Body of pancreas (tissue), 4 donors: Measurements from ENCODE around the gene HTR3B. TPM values are rescaled to one million over a fixed set of nuclear protein-coding genes. Genes with fewer than 3 reads are reported as not detected.

Experiments used
- ATAC-seq: fragments of 150-250 bp; one replicate; pipeline ENCODE4 v1.9.1; 2016
- DNase-seq, 4 donors: peaks; one replicate each; pipeline ENCODE4 v3.0.0-alpha.2; 2019
- H3K27ac ChIP-seq, 4 donors: fragments of 200-600 bp; sonication (generic); 1 replicate in 3 of 4; 2 replicates in 1 of 4; pipeline versions ENCODE4 v1.5.1 to v1.6.1; 2016 to 2019; ENCODE audit warnings: mild to moderate bottlenecking in 1 of 4, mixed read lengths in 1 of 4, moderate library complexity in 1 of 4
- H3K27me3 ChIP-seq, 2 donors: fragments of 200-600 bp; sonication (generic); one replicate each; pipeline ENCODE4 v1.6.0; 2016; ENCODE audit warnings: mild to moderate bottlenecking in 1 of 2
- H3K36me3 ChIP-seq, 2 donors: fragments of 200-600 bp; sonication (generic); replicated peaks in 1 of 2; 2 replicates each; pipeline ENCODE4 v1.5.1; 2016; ENCODE audit warnings: low read depth in 2 of 2; ENCODE audit not compliant: insufficient read depth in 1 of 2
- H3K4me1 ChIP-seq: fragments of 200-600 bp; sonication (generic); one replicate; pipeline ENCODE4 v1.6.0; 2016
- H3K4me3 ChIP-seq, 2 donors: fragments of 200-600 bp; sonication (generic); 1 replicate in 1 of 2; 2 replicates in 1 of 2; pipeline ENCODE4 v1.5.1; 2016 to 2019
- H3K9me3 ChIP-seq, 3 donors: fragments of 200-600 bp; sonication (generic); 1 replicate in 2 of 3; 2 replicates in 1 of 3; pipeline ENCODE4 v1.5.1; 2016
- CTCF ChIP-seq, 7 experiments: fragments of 450-650 bp in 4 of 7; fragments of 200-600 bp in 3 of 7; sonication (generic) in 3 of 7; IDR thresholded peaks; one replicate each; pipeline ENCODE4 v1.5.1; 2016 to 2019; ENCODE audit warnings: antibody characterized with exemption in 7 of 7
- POLR2A ChIP-seq, 3 donors: fragments of 450-650 bp; IDR thresholded peaks; one replicate each; pipeline ENCODE4 v1.6.1; 2016; ENCODE audit warnings: antibody characterized with exemption in 3 of 3, mild to moderate bottlenecking in 2 of 3
- WGBS, 2 donors: methylation state at CpG; one replicate each; pipeline ENCODE4 v1.1.5; 2017; 5-methylcytosine and 5-hydroxymethylcytosine counted together
- intact Hi-C: fragments of 100-400 bp; cut with DNase I; formaldehyde crosslinking; loops from one replicate; pipeline ENCODE4 v1.15.1; 2023
- total RNA-seq, 2 donors: library from RNA; depleted of rRNA; stranded (reverse); fragments of >200 nt; gene quantifications; one replicate each; pipeline ENCODE4 v1.1.0, GENCODE V29; 2016

HTR3B gene
- total RNA-seq, 2 donors from 2014 or later, result not detected

DNA sequence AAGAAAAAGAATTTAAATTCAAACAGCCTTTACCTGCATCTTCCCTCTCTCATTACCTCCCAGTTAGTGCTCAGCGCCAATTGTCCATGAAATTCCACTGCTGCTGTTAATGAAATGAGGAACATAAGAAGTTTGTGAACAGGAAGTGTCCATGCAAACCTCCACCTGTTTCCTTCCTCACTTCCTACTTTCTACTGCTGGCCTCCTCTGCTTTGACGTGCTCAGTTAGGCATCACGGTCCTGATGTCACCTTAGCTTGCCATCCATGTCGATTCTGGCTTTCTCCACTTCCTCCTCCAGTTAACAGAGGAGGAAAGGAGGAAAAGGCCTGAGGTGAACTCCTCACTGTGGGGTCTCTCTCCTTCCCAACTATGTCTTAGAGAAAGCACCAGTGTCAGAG is 43.4 kb downstream of the HTR3B start:
- intact Hi-C loops, result no loop called here

DNA sequence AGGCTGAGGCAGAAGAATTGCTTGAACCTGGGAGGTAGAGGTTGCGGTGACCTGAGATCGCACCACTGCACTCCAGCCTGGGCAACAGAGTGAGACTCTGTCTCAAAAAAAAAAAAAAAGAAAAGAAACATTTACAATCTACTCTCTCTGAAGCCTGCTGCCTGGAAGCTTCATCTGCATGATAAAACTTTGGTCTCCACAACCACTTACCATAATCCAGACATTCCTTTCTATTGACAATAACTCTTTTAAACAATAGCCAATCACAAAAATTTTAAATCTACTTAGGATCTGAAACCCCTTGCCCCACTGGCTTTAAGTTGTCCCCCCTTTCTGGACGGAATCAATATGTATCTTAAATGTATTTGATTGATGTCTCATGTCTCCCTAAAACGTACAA is 45.3 kb downstream of the HTR3B start:
- intact Hi-C loops, result no loop called here
- 62 to 67% methylated on average over 4 of the region's 4 CpGs for WGBS, 2 donors
- ATAC-seq (no peak), DNase-seq (no peak)
- H3K9me3 ChIP-seq, result no peaks in the 10 kb centered on the region
- H3K36me3 ChIP-seq, result no peaks in the 10 kb centered on the region
- TF ChIP-seq CTCF (IDR thresholded peaks at IDR 0.05) (no peak), POLR2A (IDR thresholded peaks at IDR 0.05) (no peak)
- H3K27me3 ChIP-seq, result no peaks in the 10 kb centered on the region
- H3K4me1 ChIP-seq, result no peaks in the 10 kb centered on the region
- no peak overlapping the region for H3K4me3 ChIP-seq
- no peak overlapping the region for H3K27ac ChIP-seq

More for the DNA sequence above, 43.4 kb downstream of the HTR3B start:
- Histone ChIP-seq H3K4me1 (no peaks in the 10 kb centered on the region), H3K27me3 (no peaks in the 10 kb centered on the region), H3K36me3 (no peaks in the 10 kb centered on the region), H3K9me3 (no peaks in the 10 kb centered on the region), H3K4me3 (no peak overlapping the region), H3K27ac (no peak overlapping the region)
- DNase-seq, result no peak
- no peak for ATAC-seq
- TF ChIP-seq CTCF (IDR thresholded peaks at IDR 0.05) (no peak), POLR2A (IDR thresholded peaks at IDR 0.05) (no peak)
- WGBS, 2 donors, result 53 to 75% methylated on average over 4 of the region's 4 CpGs

DNA sequence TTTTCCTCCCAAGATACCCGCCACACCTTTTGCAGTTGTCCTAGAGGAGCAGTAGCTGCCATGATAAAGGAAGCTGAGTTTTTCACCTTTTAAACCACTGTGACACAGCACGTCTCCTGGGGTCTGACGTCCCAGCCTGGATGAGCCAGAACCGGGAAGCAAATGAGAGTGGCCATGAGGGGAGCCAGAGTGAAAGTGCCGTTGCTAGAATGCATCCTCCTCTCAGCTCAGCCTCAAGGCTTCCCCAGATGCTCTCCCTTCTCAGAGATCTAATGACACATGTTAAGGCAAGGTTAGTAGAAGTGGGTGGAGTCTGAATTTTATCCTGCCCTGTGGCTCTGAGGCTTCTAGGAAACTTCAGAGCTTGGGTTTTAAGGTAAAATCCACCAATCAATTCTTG is 46.9 kb downstream of the HTR3B start:
- intact Hi-C loops, result no loop called here
- Histone ChIP-seq H3K4me1 (no peaks in the 10 kb centered on the region), H3K27ac (no peak overlapping the region), H3K36me3 (no peaks in the 10 kb centered on the region), H3K9me3 (no peaks in the 10 kb centered on the region), H3K4me3 (no peak overlapping the region), H3K27me3 (no peaks in the 10 kb centered on the region)
- ATAC-seq (no peak), DNase-seq (no peak)
- WGBS, 2 donors, result 39 to 52% methylated on average over 5 of the region's 5 CpGs
- no peak for TF ChIP-seq POLR2A (IDR thresholded peaks at IDR 0.05)
- TF ChIP-seq CTCF (IDR thresholded peaks at IDR 0.05), result no peak

DNA sequence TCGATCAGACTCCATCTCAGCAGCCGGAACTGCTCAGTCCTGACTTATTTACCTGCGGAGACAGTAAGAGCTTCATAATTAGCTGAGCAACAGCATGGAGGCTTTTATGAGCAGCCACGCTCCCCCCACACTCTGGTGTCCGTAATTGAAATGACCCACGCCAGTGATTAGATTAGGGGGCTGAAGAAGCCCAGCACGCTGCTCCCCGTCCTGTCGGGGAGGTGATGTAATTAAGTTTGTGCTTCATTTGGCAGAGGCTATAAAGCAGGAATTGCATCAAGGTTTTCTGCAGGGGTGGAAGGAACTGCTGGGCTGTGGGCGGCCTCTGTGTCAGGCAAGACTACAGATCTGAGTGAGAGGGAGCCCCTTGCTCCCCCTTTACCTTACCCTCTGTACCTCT is 47.5 kb downstream of the HTR3B start:
- whole genome bisulfite sequencing, 2 donors, result 54 to 60% methylated on average over 10 of the region's 10 CpGs
- TF ChIP-seq CTCF (IDR thresholded peaks at IDR 0.05), result no peak
- no peak for TF ChIP-seq POLR2A (IDR thresholded peaks at IDR 0.05)
- intact Hi-C loops, result no loop called here
- Histone ChIP-seq H3K4me1 (no peaks in the 10 kb centered on the region), H3K36me3 (no peaks in the 10 kb centered on the region), H3K4me3 (no peak overlapping the region), H3K27me3 (no peaks in the 10 kb centered on the region), H3K9me3 (no peaks in the 10 kb centered on the region), H3K27ac (no peak overlapping the region)
- ATAC-seq (no peak), DNase-seq (no peak)

DNA sequence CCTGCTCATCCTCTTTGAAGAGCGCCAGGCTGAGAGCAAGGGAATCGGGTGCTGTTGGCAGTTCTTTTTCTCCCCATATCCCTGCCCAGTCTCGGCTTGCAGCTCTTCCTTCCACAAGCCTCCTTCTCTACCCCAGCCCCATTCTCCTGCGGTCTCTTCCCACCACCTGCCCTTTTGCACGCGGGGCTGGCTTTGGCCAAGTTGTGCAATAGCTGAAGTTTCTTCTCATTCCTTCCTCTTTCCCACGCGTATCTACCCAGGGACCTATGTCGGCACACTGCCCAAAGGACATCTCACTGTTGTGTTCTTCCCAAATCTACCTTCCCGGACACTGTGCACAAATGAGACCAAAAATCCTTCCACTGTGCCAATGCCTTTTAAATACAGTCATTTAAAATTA is 48.0 kb downstream of the HTR3B start:
- intact Hi-C loops, result no loop called here
- no peaks in the 10 kb centered on the region for H3K27me3 ChIP-seq
- no peaks in the 10 kb centered on the region for H3K4me1 ChIP-seq
- no peaks in the 10 kb centered on the region for H3K36me3 ChIP-seq
- WGBS, 2 donors, result 57 to 76% methylated on average over 10 of the region's 10 CpGs
- DNase-seq, result peak in 1 of 4 donors; percentile 30
- no peak overlapping the region for H3K27ac ChIP-seq
- H3K4me3 ChIP-seq, result no peak overlapping the region
- ATAC-seq, result no peak
- TF ChIP-seq CTCF (IDR thresholded peaks at IDR 0.05), result no peak
- TF ChIP-seq POLR2A (IDR thresholded peaks at IDR 0.05), result no peak
- no peaks in the 10 kb centered on the region for H3K9me3 ChIP-seq
